K562 (cell line): ENCODE measurements around the gene CARF.

Experiments
- CHD2 ChIP-seq: IDR thresholded peaks from 2 replicates; pipeline ENCODE4 v1.6.1; 2011; ENCODE audit warnings: low read depth, low read length
- ELF2 ChIP-seq: fragments of 250-450 bp; sonication (Bioruptor Pico); IDR thresholded peaks from 2 replicates; pipeline ENCODE4 v1.5.0; 2021; ENCODE audit warnings: mild to moderate bottlenecking
- ESRRA ChIP-seq: fragments of 450-650 bp; IDR thresholded peaks from 2 replicates; pipeline ENCODE4 v1.6.1; 2014; ENCODE audit warnings: low read depth, mild to moderate bottlenecking, moderate library complexity, borderline replicate concordance
- FOSL1 ChIP-seq: fragments of 200-800 bp; sonication (Bioruptor generic); conservative IDR thresholded peaks from 2 replicates; pipeline ENCODE4 v1.6.1; 2016; ENCODE audit warnings: missing genetic modification characterization, missing compliant biosample characterization
- PURB ChIP-seq: sonication (generic); formaldehyde crosslinking; IDR thresholded peaks from 2 replicates; pipeline ENCODE4 v1.9.0; 2021; ENCODE audit warnings: low read depth, mild to moderate bottlenecking, missing genetic modification reagents
- ZNF766 ChIP-seq: fragments of 200-800 bp; sonication (Bioruptor generic); conservative IDR thresholded peaks from 2 replicates; pipeline ENCODE4 v1.6.1; 2016; ENCODE audit warnings: missing genetic modification characterization, missing compliant biosample characterization

- TF ChIP-seq ZNF766 (CRISPR knock-in tag) (no peak), CHD2 (no peak), ESRRA (no peak), PURB (CRISPR knock-in tag) (no peak), ELF2 (CRISPR knock-in tag) (no peak), FOSL1 (tag) (no peak)
Observed at GRCh38 chr2:202911203-202911511, 918 bp upstream of the CARF start.
